Activated CD8-positive, alpha-beta memory T cell treated with anti-CD3 and anti-CD28 coated beads, Interleukin-2, amount 50 U/mL, for 24 hours (primary cell): ENCODE data around the gene RPL28.

Source experiments
- DNase-seq: peaks from one replicate; pipeline ENCODE4 v3.0.0-alpha.2; 2020; ENCODE audit errors: extremely low read depth

RPL28 gene

GRCh38 chr19:55423225-55424005 lies 37.7 kb downstream of the RPL28 start:
- DNase-seq: no peak

DNA sequence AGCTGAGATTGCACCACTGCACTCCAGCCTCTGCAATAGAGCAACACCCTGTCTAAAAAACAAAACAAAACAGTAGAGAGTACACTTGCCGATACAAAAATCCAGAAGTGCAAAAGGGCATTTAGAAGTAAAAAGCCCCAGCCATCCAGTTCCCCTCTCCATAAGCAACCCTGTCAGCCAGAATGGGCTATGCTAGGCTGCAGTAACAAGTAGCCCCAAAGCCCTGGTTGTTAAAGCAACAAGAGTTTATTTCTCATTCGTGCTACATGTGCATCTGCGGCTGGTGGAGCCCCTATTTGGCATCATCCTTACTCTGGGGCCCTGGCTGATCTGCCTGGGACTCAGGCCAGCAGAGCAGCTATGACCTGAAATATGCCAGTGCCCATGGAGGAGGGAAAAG lies 38.8 kb downstream of the RPL28 start:
- DNase-seq: no peak

GRCh38 chr19:55426042-55426441 lies 40.3 kb downstream of the RPL28 start:
- no peak for DNase-seq

DNA sequence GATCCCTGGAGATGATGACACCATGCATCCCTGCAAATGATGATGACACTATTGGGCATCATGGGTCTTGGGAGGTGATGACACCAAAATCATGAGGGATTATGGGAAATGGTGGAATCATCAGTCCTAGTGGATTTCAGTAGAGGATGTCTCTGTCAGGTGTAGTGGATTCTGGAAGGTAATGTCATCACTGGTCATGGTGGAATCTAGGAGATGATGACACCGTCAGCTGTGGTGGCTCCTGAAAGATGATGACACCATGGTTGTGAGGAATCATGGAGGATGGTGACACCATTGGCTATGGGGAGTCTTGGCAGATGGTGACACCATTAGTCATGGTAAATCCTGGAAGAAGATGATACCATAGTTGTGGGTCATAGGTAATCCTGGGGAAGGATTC lies 45.5 kb downstream of the RPL28 start:
- DNase-seq: no peak

DNA sequence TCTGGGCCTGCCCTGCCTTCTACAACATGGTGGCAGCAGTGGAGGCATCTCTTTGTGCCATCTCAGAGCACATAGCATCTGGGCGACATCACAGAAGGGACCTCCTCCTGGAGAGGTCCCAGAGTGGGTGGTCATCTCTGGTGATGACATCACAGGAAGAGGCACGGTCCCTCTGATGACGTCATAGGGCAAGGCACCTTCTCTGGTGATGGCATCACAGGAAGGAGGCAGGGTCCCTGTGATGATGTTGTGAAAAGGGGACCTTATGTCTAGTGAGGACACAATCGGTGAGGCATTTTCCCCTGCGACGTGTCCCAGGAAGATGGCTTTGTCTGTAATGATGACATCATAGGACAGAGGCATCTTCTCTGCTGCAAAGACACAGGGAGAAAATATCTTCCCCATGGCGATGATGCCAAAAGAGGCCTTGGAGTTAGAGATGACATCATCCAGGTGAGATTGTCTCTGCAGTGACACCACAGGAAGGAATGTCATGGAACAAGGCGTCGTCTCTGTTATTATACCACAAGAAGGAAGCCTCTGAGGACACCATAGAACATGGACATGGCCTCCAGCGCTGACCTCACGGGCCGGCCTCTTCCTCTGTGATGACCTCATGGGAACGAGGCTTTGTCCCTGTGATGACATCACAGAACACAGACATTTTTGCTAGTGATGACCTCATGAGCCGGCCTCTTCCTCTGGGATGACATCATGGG lies 46.7 kb downstream of the RPL28 start:
- DNase-seq: no peak

DNA sequence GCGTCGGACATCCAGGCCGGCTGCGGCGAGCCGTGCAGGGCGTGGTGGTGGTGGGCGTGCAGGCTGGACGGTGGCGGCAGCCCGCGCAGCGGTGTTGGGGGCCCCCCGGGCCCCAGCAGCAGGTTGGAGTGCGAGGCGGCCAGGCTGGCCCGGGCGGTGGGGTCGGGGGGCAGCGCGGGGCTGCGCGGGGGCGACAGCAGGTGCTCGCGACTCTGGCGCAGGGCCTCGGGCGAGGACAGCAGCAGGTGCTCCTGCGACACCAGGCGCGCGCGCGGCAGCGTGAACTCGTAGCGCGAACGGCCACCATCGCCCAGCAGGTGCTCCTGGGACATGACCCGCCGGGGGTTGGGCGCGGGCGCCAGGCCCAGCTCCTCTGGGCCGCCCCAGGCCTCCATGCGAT lies 47.6 kb downstream of the RPL28 start:
- DNase-seq: no peak

- DNase-seq: no peak
These were observed 48.7 kb downstream of the RPL28 start for GRCh38 chr19:55434356-55434919.

DNA sequence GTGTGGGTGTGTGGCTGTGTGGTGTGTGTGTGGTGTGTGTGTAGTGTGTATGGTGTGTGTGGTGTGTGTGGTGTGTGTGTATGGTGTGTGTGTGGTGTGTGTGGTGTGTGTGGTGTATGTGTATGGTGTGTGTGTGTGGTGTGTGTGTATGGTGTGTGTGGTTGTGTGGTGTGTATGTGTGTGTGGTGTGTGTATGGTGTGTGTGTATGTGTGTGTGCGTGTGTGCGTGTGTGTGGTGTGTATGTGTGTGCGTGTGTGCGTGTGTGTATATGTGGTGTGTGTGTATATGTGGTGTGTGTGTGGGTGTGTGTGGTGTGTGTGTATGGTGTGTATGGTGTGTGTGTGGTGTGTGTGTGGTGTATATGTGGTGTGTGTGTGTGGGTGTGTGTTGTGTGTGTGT lies 49.3 kb downstream of the RPL28 start:
- no peak for DNase-seq

- no peak for DNase-seq
These were observed 51.1 kb downstream of the RPL28 start for GRCh38 chr19:55436847-55437246.

DNA sequence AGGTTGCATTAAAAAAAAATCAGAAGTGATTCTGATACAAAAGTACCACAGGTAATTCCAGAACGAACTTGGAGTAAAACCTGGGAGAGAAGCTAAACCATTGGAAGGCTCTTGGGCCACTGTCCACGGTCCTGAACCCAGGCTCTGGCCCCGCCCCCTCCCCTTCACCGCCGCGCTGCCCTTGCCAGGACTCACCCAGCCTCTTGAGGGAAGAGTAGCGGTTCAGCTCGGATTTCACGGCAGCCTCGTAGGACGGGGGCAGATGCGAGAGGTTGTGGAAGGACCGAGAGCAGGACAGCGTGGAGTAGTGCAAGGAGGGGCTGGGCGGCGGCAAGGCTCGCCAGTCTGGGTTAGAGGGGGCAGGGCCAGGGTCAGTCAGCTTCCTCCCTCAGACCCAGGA lies 51.7 kb downstream of the RPL28 start:
- no peak for DNase-seq

GRCh38 chr19:55439052-55439451 lies 53.3 kb downstream of the RPL28 start:
- DNase-seq: no peak

DNA sequence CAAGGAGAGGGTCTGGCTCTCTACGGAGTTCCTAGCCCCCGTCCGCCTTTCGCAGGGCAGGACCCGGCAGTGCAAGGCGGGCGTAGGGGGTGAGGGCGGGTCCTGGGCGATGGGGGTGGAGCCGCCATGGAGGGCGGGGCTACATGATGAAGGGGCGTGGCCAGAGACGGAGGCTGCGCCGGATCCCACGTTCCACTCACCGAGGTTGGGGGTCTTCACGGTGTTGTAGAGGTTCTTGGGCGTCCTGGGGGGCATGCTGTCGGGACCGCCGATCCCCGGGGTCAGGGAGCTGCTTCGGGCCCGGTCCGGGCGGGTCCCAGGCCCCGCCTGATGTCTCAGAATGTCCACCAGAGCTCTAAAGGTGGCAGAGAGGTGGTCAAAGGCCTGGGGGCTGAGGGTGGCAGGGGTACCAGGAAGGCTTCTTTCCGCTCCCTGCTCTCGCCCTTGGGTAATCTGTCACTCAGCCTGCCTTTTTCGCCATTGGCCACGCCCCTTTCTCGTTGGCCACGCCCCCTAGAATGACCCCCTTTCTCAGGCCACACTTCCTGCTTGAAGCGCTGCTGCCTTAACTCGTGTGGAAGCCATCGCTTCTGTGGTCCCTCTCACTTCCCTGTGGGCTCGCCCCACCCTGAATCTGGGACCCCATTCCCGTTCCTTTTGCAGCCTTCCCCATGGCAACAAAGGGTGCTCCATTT lies 54.8 kb downstream of the RPL28 start:
- no peak for DNase-seq

DNA sequence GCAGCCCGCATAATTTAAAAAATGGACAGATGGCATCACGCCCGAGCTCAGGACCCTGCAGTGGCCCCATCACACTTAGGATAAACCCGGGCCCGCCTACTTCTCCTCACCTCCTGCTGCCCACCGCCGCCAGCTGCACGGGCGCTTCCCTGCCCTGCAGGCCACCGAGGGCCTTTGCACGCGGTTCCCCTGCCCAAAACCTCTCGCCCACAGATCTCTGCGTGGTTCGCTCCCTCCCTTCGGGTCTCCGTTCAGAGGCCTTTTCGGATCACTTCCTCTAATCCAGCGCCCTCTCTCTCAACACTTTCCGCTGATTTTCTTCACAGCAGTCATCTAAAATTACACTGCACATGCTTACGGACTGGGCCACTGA lies 55.6 kb downstream of the RPL28 start:
- no peak for DNase-seq

DNA sequence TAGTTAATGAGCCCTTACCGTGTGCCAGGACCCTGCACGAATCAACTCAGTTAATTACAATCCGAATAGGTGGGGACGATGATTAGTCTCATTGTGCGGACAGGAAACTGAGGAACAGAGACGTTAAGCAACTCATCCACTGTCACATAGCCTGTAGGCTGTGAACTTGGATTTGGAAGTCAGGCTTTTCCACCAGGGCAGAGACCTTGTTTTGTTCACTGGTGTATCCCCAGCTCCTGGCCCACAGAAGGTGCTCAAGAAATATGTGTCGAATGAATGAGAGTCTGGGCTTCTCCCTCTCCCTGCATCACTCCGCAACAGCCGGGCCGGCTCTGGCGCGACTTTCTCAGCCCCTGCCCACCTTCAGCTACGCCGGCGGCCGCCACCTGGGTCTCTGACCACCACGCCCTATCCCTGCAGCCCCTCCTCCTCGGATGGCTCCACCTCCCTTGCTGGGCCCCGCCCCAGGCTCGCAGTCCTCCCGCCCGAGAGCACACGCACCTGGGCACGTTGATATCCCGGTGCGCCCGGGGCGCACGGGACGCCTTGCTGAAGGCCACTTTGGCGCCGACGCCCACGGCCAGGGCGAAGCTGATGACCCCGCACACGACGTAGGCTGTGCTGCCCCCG lies 56.1 kb downstream of the RPL28 start:
- DNase-seq: no peak

- DNase-seq: no peak
These were observed 56.7 kb downstream of the RPL28 start for GRCh38 chr19:55442372-55442961.

- no peak for DNase-seq
These were observed 57.5 kb downstream of the RPL28 start, which contains the start of gene SHISA7 for GRCh38 chr19:55443045-55443823. Gene SHISA7, minus strand, starts transcription at chr19:55443300. Its CDS starts 437 bp downstream, at chr19:55442863.

GRCh38 chr19:55443824-55444480 lies 58.2 kb downstream of the RPL28 start:
- no peak for DNase-seq

DNA sequence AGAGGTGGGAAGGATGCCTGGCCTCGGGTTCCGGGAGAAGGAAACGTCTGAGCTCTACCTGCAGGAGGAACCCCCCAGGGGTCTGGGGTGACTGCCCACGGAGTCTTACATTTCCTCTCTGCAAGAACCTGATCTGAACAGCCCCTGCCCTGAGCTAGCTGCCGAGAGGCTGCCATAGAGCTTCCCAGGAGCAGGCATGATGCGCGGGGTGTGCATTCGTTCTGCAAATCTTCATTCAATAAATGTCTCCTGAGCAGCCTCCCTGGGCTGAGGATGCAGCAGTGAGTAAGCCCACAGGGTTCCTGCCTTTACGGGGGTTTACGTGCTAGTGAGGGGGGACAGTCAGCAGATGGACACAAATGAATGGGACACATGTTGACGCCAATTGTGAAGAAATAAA lies 58.9 kb downstream of the RPL28 start:
- DNase-seq: no peak

- DNase-seq: no peak
These were observed 60.3 kb downstream of the RPL28 start for GRCh38 chr19:55446060-55446459.
